Tibial nerve (tissue), 4 donors: ENCODE measurements around the gene CNP.

Source experiments
- CTCF ChIP-seq, 5 experiments: fragments of 200-600 bp in 3 of 5; fragments of 450-650 bp in 2 of 5; sonication (generic) in 3 of 5; IDR thresholded peaks; one replicate each; pipeline ENCODE4 v1.5.1; 2016 to 2019; ENCODE audit warnings: antibody characterized with exemption in 5 of 5, mild to moderate bottlenecking in 3 of 5, moderate library complexity in 2 of 5
- EP300 ChIP-seq, 2 donors: sonication (generic); formaldehyde crosslinking; IDR thresholded peaks; one replicate each; pipeline ENCODE4 v1.6.1; 2017; ENCODE audit warnings: antibody characterized with exemption in 2 of 2, mild to moderate bottlenecking in 1 of 2
- POLR2A ChIP-seq, 2 donors: fragments of 450-650 bp; IDR thresholded peaks; one replicate each; pipeline ENCODE4 v1.6.1; 2017; ENCODE audit warnings: antibody characterized with exemption in 2 of 2, mild to moderate bottlenecking in 2 of 2, moderate library complexity in 2 of 2

GRCh38 chr17:41943492-41943891 is 23.1 kb upstream of the CNP start:
- no peak for TF ChIP-seq CTCF (IDR thresholded peaks at IDR 0.05)
- no peak for TF ChIP-seq EP300 (IDR thresholded peaks at IDR 0.05)
- no peak for TF ChIP-seq POLR2A (IDR thresholded peaks at IDR 0.05)
